GM06990 (cell line): ENCODE measurements around the gene FRAT2.

Experiments used
- DNase-seq: peaks from one replicate; pipeline ENCODE4 v3.0.0-alpha.2; 2011; ENCODE audit not compliant: insufficient read length; ENCODE audit errors: extremely low read depth
- H3K27me3 ChIP-seq: replicated peaks from 2 replicates; pipeline ENCODE4 v1.6.0; 2011; ENCODE audit warnings: low read length; ENCODE audit not compliant: control insufficient read depth, insufficient read depth
- H3K36me3 ChIP-seq: 2 replicates; pipeline ENCODE4 v1.5.1; 2011; ENCODE audit warnings: low read length; ENCODE audit not compliant: control insufficient read depth, insufficient read depth
- H3K4me3 ChIP-seq: replicated peaks from 2 replicates; pipeline ENCODE4 v1.5.1; 2011; ENCODE audit warnings: low read depth, mild to moderate bottlenecking, control low read depth, low read length
- TF ChIP-seq, protein P1 (sequence below): IDR thresholded peaks from 2 replicates; pipeline ENCODE4 v1.5.1; 2011; ENCODE audit warnings: low read length, control low read depth, mild to moderate bottlenecking, inconsistent platforms; ENCODE audit not compliant: insufficient read depth, poor library complexity, severe bottlenecking

Gene FRAT2

DNA sequence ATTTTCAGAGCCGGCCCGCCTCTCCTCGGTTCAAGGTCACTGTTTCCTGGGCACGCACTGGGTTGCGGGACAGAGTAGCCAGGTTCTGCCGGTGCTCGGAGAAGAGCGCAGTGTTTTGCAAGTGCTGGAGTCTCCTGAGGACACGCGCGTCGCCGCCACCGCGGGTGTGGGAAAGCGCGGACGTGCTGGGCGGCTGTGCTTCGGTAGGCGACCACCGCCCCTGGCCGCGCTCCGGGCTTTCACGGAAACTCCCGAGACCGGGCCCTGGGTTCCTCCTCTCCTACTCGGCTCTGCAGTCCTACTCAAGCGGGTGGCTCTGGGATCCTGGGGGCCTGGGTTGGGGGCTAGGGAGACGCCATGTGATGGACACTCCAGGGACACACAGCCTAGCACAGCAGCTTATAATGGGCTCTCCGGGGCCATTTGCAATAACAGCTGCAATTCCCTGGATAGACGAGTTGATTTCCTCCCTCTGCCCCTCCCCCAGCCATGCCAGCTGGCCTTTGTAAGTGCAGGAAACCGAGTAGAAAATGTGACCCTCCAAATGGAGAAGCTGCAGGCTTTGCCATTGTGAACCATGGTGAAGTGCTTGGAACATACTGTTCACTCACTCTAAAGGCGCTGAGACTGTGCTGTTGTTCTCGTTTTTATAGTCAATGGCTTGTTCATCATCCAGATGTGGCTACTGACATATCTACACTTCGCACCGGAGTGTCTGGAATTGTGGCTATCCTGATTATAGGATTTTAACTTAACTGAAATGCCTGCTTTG lies 13.3 kb downstream of the FRAT2 start:
- TF ChIP-seq, protein P1, sequence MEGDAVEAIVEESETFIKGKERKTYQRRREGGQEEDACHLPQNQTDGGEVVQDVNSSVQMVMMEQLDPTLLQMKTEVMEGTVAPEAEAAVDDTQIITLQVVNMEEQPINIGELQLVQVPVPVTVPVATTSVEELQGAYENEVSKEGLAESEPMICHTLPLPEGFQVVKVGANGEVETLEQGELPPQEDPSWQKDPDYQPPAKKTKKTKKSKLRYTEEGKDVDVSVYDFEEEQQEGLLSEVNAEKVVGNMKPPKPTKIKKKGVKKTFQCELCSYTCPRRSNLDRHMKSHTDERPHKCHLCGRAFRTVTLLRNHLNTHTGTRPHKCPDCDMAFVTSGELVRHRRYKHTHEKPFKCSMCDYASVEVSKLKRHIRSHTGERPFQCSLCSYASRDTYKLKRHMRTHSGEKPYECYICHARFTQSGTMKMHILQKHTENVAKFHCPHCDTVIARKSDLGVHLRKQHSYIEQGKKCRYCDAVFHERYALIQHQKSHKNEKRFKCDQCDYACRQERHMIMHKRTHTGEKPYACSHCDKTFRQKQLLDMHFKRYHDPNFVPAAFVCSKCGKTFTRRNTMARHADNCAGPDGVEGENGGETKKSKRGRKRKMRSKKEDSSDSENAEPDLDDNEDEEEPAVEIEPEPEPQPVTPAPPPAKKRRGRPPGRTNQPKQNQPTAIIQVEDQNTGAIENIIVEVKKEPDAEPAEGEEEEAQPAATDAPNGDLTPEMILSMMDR, result no peak
- Histone ChIP-seq H3K27me3 (no peaks in the 10 kb centered on the region; the same call in 1 of the 2 replicates), H3K36me3 (no peaks in the 10 kb centered on the region), H3K4me3 (no peak overlapping the region)
- DNase-seq, result no peak

DNA sequence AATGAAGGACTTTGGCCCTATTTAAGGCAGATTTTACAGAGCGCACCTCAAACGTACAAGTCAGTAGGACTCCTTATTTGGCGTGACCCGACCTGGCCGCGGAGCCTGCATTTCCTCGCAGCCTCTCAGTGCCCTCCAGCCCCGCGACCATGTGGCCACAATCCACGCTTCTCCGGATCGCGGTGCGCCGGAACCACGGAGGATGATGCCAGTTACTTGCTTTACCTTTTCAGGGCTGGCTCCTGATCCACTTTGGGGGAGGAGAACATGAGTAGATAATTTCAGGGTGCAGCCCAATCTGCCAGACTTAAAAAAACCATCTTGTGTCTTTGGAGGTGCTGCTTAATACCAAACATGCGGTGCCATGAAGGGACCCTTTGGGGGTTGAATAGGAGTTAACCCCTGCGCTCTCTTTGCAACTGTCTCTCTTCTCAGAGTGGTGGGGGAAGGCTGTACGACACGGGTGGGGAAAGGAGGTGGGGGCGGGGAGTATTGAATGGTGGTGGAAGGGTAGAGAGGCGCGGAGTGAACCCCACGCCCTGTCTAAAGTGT lies 14.0 kb downstream of the FRAT2 start:
- no peaks in the 10 kb centered on the region for H3K36me3 ChIP-seq
- no peaks in the 10 kb centered on the region; the same call in 1 of the 2 replicates for H3K27me3 ChIP-seq
- no peak for DNase-seq
- H3K4me3 ChIP-seq, result peak overlapping the region; percentile 20; the same call in 1 of the 2 replicates
- TF ChIP-seq, protein P1, result no peak

DNA sequence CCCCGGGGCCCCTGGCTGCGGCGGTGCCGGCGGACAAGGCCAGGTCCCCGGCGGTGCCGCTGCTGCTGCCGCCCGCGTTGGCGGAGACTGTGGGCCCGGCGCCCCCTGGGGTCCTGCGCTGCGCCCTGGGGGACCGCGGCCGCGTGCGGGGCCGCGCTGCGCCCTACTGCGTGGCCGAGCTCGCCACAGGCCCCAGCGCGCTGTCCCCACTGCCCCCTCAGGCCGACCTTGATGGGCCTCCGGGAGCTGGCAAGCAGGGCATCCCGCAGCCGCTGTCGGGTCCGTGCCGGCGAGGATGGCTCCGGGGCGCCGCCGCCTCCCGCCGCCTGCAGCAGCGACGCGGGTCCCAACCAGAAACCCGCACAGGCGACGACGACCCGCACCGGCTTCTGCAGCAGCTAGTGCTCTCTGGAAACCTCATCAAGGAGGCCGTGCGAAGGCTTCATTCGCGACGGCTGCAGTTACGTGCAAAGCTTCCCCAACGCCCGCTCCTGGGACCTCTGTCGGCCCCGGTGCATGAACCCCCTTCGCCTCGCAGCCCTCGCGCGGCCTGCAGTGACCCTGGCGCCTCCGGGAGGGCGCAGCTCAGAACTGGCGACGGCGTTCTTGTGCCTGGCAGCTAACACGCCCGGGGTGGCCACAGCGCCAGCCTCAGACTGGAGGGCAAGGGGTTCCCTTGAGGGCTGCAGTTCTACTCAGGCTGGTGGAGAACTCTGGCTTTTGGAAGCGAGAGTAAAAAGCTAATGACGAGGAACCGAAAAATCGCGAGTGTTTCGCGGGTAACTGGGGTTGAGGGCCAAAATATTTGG lies 14.7 kb downstream of the FRAT2 start:
- no peaks in the 10 kb centered on the region; the same call in 1 of the 2 replicates for H3K27me3 ChIP-seq
- no peaks in the 10 kb centered on the region for H3K36me3 ChIP-seq
- TF ChIP-seq, protein P1, result peak; percentile 23
- DNase-seq, result peak; percentile 59
- H3K4me3 ChIP-seq, result peak overlapping the region; percentile 82

DNA sequence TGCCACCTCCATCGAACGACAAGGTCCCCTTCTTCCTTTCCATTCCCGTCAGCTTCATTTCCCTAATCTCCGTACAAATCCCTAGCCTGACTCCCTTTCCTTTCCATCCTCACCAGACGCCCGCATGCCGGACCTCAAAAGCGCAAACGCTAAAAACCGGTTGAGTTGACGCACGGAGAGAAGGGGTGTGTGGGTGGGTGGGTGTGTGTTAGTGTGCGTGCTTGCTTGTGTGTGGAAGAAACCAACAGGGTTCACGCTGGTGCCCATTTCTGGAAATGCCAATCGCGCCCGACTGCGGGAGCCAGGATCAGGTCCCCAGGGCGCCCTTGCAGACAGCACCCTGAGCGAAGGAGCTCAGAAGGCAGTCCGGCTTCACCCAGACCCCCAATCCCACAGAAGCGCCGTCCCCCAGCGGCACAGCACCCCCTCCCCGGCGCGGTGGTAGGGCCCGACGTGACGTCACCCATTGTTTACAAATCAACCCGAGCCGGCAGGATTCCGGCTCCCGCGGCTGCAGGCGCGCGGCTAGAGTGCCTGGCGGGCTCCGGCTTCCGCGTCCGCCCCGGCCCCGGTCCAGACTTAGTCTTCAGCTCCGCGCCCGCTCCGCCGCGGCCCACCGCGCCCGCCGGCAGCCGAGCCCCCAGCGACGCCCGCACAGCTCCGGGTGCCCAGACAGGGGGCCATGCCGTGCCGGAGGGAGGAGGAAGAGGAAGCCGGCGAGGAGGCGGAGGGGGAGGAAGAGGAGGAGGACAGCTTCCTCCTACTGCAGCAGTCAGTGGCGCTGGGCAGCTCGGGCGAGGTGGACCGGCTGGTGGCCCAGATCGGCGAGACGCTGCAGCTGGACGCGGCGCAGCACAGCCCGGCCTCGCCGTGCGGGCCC lies 15.5 kb downstream of the FRAT2 start, which contains the start of gene FRAT1:
Gene FRAT1, plus strand, starts transcription at position 500 of the 880 bp plus-strand sequence. Its CDS starts 183 bp downstream, at position 683.
- peak; percentile 93 for DNase-seq
- Histone ChIP-seq H3K27me3 (no peaks in the 10 kb centered on the region; the same call in 1 of the 2 replicates), H3K4me3 (peak within 1 kb of the TSS; percentile 82), H3K36me3 (no peaks in the 10 kb centered on the region)
- TF ChIP-seq, protein P1, result no peak

DNA sequence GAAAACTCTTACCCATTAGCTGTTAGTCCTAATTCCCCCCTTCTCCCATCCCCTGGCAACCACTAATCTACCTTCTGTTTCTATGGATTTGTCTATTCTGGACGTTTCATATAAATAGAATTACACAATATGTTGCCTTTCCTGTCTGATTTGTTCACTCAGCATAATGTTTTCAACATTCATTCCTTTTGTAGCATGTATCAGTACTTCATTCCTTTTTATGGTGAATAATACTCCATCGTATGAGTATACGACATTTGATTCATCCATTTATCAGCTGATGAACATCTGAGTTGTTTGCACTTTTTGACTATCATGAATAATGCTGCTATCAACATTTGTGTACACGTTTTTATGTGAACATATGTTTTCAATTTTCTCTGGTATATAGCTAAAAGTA lies 19.9 kb downstream of the FRAT2 start:
- no peak overlapping the region for H3K4me3 ChIP-seq
- no peak for DNase-seq
- H3K36me3 ChIP-seq, result no peaks in the 10 kb centered on the region
- TF ChIP-seq, protein P1, result no peak
- no peaks in the 10 kb centered on the region for H3K27me3 ChIP-seq
